Activated CD8-positive, alpha-beta memory T cell treated with anti-CD3 and anti-CD28 coated beads for 36 hours (primary cell): Measurements from ENCODE around the gene RAD51B. TPM values are rescaled to one million over a fixed set of nuclear protein-coding genes. Genes with fewer than 3 reads are reported as not detected.

Experiments used
- CTCF ChIA-PET: fragments of 350-600 bp; sonication (Branson Sonifier 250); formaldehyde crosslinking; loops from one replicate; lab custom pipeline; 2021; ENCODE audit warnings: antibody characterized with exemption; lab: Charles Lee
- POLR2A ChIA-PET: fragments of 350-600 bp; sonication (Branson Sonifier 250); formaldehyde crosslinking; loops from one replicate; lab custom pipeline; 2021; ENCODE audit warnings: antibody characterized with exemption; lab: Charles Lee
- total RNA-seq, 2 experiments: library from RNA; stranded (reverse); gene quantifications; one replicate each; pipeline ENCODE4 v1.2.3, GENCODE V29; 2021

The RAD51B gene
- total RNA-seq, 2 experiments from 2014 or later = 25.0 to 26.0 TPM

GRCh38 chr14:68669603-68670358 lies 850.2 kb downstream of the RAD51B start:
- POLR2A ChIA-PET = no interaction called here
- CTCF ChIA-PET = interaction anchor here (1.2 kb wide), 1 partner anchor 33 kb away, joined by 3 read pairs; no protein-coding TSS in a partner anchor

- CTCF ChIA-PET = no interaction called here
- POLR2A ChIA-PET = no interaction called here
Measured at GRCh38 chr14:68670359-68670715, 850.8 kb downstream of the RAD51B start.

- POLR2A ChIA-PET = no interaction called here
- CTCF ChIA-PET = no interaction called here
Measured at GRCh38 chr14:68671909-68672308, 852.3 kb downstream of the RAD51B start.

- CTCF ChIA-PET = no interaction called here
- POLR2A ChIA-PET = no interaction called here
Measured at GRCh38 chr14:68672609-68673285, 853.2 kb downstream of the RAD51B start.

GRCh38 chr14:68673464-68673863 lies 853.9 kb downstream of the RAD51B start:
- ChIA-PET CTCF (no interaction called here), POLR2A (no interaction called here)

DNA sequence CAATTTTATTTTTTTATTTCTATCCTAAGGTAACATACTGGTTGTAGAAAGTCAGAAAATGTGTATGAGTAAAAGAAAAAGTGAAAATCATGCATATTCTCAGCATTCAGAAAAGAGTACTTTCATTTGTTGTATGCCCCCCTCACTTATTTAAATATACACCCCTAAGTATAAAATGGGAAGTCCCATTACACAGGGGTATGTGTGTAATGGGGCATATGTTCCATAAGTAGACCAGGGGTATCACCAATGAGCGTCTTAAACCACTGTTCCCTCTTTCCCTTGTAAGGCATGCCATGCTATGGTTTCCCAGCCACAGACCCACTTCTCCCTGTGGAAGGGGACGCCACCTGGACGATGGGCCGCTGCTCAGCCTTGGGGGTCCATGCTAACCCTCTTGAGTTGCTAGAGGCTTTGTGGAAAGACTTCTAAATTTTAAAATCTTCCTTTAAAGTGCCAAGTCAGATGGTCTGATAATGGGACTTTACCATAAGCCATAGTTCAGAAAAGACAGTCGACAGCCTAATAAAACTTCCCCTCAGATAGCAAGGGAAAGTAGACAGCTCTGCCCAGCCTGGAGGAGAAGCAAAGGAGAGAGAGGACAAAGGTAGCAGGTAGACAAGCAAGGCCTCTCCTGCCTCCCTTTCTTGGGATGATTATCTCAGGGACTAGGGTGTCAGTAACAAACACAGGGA lies 855.1 kb downstream of the RAD51B start:
- POLR2A ChIA-PET = no interaction called here

DNA sequence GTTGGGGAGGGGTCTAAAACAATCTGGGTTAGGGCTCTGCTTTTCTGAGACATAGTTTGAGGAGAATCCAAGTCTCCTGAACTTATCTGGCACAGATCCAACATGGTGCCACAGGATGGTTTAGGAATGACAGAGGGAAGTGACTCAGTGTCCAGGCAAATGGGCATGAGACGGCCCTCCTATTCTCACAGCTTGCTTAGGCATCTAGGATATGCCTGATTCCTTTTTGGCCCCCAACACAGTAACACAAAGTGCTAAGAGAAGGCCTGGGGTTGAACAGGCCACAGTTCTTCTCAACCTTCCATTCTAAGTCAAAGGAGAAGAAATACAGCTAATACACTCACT lies 855.6 kb downstream of the RAD51B start:
- ChIA-PET POLR2A (no interaction called here), CTCF (no interaction called here)

More for the DNA sequence above, 855.1 kb downstream of the RAD51B start:
- CTCF ChIA-PET = no interaction called here

GRCh38 chr14:68676511-68676943 lies 856.9 kb downstream of the RAD51B start:
- CTCF ChIA-PET = interaction anchor here (1.1 kb wide), 1 partner anchor 113 kb away, joined by 3 read pairs; no protein-coding TSS in a partner anchor
- POLR2A ChIA-PET = no interaction called here

DNA sequence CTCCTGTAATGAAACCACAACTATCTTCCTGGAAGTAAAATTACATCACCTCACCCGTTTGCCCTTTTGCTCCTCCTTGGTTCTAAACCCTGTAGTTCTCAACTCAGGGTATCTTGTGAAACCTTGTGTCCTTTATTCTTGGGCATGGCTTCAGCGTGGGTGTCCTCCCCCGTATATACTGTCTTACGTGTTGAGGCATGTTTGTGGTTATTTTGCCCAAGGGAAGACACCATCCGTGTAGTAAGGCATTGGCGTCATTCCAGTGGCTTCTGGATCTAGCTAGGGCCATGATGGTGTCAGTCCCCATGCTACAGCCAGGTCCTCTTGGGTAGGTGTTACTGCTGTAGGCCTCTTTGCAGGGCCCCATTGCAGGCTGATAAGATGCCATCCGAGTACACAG lies 857.9 kb downstream of the RAD51B start:
- ChIA-PET CTCF (no interaction called here), POLR2A (no interaction called here)

- ChIA-PET CTCF (no interaction called here), POLR2A (no interaction called here)
Measured at GRCh38 chr14:68677901-68678300, 858.3 kb downstream of the RAD51B start.

DNA sequence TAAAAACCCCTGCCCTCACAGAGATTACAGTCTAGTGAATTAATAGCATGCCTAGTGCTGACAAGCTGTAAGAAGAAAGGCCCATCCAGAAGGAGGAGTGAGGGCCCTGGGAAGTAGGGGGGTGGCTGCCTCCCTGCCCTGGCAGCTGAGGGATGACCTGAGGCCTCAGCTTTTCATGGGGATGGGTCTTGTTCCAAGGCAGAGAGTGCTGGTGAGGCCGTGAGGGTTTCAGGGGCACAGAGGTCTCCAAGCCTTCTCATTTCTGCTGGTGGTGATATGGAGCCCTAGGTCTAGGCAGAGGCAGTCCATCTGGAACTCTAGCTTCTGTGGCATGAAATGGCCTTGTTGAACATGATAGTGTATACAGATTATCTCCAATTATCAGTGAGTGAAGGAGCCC lies 858.9 kb downstream of the RAD51B start:
- ChIA-PET CTCF (no interaction called here), POLR2A (no interaction called here)

- POLR2A ChIA-PET = no interaction called here
- CTCF ChIA-PET = no interaction called here
Measured at GRCh38 chr14:68679301-68679700, 859.7 kb downstream of the RAD51B start.

DNA sequence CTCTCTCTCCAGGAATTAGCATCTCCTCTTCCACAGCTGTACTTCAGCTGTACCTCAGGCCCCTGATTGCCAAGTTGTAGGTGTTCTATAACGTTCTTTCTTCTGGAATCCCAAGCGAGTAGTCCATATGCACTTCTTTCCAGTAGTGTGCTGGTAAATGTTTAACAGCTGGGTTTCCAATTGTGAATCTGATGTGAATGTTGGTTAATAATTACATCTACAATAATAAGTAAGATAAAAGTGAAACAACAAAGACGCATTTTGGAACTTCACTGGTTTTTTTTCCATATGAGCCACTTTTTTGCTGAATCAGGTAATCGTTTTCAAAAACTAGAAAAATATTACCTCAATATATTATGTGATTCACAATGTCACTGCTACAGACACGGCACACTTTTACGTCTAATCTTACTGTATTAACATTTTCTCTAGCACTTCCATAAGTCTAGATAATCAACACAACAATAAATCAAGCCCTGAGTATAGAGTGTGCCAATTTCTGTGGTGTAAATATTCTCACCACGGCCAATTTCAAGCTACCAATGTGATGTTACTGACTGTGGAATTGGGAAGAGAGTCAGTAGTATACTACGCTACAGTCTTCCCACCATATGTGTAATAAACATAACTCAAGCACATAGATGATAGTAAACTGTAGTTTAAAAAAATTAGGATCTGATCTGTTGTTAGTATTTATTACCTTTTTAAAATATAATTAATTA lies 860.3 kb downstream of the RAD51B start:
- ChIA-PET POLR2A (no interaction called here), CTCF (interaction anchor here (1.0 kb wide), 1 partner anchor 15 kb away, joined by 4 read pairs; no protein-coding TSS in a partner anchor)

DNA sequence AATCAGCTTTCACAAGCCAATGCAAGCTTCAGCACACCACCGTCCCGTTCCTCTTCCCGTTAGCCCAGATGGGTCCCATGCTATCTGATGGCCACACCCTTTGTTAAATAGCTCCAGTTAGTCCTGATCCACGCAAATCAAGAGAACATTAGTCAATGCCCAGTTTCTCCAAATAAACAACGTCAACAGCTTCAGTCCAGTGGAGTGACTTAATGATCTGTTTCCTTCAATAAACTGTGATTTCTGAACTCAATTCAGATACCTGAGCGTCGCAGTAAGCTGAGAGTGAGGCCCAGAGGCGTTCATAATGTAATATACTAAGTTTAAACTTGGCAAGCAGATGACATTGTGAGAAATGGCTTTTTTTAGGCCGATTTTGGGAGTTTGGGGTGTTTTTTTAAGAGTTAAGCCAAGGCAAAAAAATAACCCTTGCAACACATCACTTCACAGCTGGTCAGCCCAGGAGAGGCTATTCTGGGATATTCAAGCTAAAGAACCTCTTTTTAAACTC lies 861.0 kb downstream of the RAD51B start:
- POLR2A ChIA-PET = no interaction called here
- CTCF ChIA-PET = interaction anchor here (1.0 kb wide), 1 partner anchor 14 kb away, joined by 4 read pairs; no protein-coding TSS in a partner anchor

DNA sequence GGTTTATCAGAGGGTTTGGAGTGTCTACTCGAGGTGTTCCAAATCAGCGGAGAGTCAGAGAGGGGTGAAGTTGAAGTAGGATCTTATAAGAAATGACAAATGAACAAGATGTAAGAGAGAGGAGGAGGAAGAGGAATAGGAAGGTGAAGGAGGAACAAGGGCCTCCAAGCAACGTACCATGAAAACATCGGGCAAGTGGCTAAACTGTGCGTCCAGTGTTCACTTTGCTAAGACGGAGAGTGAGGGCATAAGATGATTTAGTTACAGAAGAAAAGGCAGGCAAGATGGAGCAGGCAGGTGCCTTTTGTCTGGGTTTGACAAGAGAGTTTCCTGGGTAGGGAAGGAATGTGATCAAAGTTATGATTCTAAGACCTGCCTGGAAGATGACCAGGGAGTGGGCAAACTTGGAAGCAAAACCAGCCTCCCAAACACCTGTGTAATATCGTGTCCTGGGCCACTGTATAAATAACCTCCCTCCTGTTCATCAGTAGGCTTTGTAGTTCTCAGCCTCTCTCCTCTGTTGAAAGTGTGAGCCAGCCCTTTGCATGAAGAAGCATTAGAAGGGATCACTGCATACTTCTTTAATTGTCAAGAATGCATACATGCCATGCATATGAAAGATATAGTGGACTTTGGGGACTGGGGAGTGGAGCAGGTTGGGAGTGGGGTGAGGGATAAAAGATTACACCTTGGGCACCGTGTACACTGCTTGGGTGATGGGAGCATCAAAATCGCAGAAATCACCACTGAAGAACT lies 861.9 kb downstream of the RAD51B start:
- CTCF ChIA-PET = no interaction called here

GRCh38 chr14:68682166-68683103 lies 862.9 kb downstream of the RAD51B start:
- CTCF ChIA-PET = interaction anchor here (0.7 to 1.8 kb wide), 4 partner anchors 99 to 162 kb away, joined by 3 to 4 read pairs (median 3); no protein-coding TSS in a partner anchor
- POLR2A ChIA-PET = interaction anchor here (0.7 to 2.0 kb wide), 2 partner anchors 19 to 119 kb away, joined by 4 to 10 read pairs; no protein-coding TSS in a partner anchor

More for the DNA sequence above, 861.9 kb downstream of the RAD51B start:
- POLR2A ChIA-PET = no interaction called here

DNA sequence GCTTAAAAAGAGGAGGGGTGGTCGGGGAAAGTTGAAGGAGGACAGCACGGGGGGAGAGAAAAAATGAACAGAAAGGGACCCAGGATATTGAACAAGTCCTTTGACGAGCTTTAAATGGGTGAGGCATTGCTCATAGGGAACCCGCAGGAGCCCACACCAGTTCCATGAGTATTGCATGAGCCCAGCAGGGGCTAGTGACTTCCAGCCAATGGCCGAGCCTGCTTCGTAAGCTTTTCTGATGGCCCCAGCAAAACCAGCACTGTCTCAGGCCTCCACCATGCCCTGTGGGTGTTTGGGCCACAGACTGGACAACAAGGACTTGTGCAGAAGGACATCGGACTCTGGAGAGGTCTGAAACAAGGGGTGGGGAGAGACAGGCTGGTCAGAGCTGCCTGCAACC lies 863.7 kb downstream of the RAD51B start:
- ChIA-PET CTCF (interaction anchor here (0.7 to 1.8 kb wide), 5 partner anchors 19 to 161 kb away, joined by 3 to 4 read pairs (median 3); no protein-coding TSS in a partner anchor), POLR2A (interaction anchor here (2.0 kb wide), 1 partner anchor 19 kb away, joined by 10 read pairs; no protein-coding TSS in a partner anchor)
